ENCODE results near the gene NME9.
A peak's percentile ranks its signal among the peaks of the same experiment; 100 is the strongest.
"Not testable (repeated sequence)": the region's sequence is repeated elsewhere in the genome, so short reads cannot be mapped to it uniquely, and the experiment has no call there.

NME9 gene, protein sequence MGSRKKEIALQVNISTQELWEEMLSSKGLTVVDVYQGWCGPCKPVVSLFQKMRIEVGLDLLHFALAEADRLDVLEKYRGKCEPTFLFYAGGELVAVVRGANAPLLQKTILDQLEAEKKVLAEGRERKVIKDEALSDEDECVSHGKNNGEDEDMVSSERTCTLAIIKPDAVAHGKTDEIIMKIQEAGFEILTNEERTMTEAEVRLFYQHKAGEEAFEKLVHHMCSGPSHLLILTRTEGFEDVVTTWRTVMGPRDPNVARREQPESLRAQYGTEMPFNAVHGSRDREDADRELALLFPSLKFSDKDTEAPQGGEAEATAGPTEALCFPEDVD

DNA sequence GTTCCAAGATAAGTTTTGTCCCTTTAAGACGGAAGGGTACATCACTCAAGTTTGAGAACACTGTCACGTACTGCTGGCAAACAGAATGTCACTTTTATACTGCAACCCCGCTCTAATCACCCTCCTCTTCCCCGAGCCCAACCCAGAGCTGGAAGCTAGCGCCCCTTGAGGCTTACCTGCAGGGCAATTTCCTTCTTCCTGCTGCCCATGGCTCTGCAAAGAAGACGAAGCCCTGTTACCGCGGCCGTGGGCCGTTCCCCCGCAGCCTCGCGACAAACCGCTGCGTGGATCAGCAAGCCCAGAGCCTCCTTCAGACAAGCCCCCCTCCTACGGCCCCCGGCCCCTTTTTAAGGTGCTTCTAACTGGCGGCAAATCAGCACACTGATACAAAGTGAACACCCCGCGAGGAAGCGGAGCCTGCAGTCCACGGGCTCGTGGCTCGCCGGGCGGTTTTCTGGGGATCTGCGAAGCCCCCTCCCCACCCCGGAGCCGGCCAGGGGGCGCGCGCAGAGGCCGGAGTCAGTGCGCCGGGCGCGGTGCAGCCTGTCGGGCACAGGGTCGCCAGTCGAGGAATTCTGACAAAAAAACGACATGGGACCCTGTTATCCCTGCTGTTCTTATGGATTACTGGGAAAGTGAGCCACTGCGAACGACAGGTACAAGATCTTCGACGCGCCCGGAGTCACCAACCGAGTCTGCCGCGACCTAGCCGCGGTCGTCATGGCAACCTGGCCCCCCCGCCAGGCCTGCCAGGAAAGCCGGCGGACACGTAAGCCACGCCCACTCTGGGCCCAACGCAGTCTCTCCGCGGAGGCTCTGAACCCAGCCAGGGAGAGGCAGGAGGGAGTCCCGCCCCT lies at the start of gene NME9:
Gene NME9 (minus strand): TSS at position 725 of the 857 bp plus-strand sequence. CDS start 516 bp downstream, at position 209.
- TF ChIP-seq, protein P1, sequence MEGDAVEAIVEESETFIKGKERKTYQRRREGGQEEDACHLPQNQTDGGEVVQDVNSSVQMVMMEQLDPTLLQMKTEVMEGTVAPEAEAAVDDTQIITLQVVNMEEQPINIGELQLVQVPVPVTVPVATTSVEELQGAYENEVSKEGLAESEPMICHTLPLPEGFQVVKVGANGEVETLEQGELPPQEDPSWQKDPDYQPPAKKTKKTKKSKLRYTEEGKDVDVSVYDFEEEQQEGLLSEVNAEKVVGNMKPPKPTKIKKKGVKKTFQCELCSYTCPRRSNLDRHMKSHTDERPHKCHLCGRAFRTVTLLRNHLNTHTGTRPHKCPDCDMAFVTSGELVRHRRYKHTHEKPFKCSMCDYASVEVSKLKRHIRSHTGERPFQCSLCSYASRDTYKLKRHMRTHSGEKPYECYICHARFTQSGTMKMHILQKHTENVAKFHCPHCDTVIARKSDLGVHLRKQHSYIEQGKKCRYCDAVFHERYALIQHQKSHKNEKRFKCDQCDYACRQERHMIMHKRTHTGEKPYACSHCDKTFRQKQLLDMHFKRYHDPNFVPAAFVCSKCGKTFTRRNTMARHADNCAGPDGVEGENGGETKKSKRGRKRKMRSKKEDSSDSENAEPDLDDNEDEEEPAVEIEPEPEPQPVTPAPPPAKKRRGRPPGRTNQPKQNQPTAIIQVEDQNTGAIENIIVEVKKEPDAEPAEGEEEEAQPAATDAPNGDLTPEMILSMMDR (IDR thresholded peaks at IDR 0.05; ENCODE audit: low read depth, low read length), result peak; percentile 64
- no peak for DNase-seq (ENCODE audit: extremely low read depth, low read depth)

DNA sequence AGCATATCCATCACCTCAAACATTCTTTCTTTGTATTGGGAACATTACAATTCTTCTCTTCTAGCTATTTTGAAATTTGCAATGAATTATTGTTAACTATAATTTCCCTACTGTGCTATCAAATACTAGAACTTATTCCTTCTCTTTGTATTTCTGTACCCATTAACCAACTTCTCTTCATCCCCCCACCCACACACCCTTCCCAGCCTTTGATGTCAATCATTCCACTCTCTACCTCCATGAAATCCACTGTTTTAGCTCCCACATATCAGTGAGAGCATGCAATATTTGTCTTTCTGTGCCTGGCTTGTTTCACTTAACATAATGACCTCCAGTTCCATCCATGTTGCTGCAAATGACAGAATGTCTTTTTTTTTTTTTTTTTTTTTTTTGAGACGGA lies 49.3 kb upstream of the NME9 start:
- DNase-seq (ENCODE audit: extremely low read depth, low read depth), result no peak

DNA sequence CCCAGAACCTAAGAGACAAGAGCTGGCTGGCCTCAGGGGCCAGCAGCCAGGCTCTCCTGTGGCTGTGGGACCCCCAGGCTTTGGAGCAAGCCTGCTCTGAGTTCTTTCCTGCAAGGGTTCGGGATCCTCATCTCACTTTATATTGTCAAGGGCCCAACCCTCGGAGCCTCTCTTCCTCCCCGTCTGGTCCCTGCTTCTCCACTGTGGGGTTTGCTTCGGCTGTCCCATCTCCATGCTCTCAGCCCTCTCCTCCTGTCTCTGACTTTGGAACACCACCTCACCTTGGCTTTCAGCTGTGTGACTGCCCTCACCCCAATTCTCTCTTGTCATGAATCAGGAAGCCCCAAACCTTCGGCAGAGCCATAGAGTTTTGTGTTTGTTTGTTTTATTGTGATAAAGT lies 48.7 kb upstream of the NME9 start:
- TF ChIP-seq, protein P1 (IDR thresholded peaks at IDR 0.05; ENCODE audit: low read depth, low read length), result no peak

More for the DNA sequence above, 49.3 kb upstream of the NME9 start:
- TF ChIP-seq, protein P1 (IDR thresholded peaks at IDR 0.05; ENCODE audit: low read depth, low read length), result no peak

DNA sequence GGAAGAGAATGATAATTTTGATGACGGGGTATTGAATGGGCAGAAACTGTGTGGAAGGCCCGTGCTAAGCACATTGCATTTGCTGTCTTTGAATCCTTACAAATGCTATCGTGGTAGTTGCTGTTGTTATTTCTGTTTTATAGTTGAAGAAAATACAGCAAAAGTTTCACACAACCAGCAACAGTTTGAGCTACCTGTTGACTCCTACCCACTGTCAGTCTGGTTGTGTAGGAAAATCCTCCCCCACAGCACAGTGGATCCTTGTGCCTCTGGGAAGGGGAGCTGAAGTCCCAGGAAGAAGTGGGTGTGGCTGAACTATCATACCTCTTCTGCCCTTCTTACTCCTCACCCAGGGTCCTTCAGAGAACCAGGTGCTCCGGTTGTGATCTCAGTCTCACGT lies 48.2 kb upstream of the NME9 start:
- TF ChIP-seq, protein P1 (IDR thresholded peaks at IDR 0.05; ENCODE audit: low read depth, low read length), result no peak
- DNase-seq (ENCODE audit: extremely low read depth, low read depth), result no peak

More for the DNA sequence above, 48.7 kb upstream of the NME9 start:
- DNase-seq (ENCODE audit: extremely low read depth, low read depth), result no peak

DNA sequence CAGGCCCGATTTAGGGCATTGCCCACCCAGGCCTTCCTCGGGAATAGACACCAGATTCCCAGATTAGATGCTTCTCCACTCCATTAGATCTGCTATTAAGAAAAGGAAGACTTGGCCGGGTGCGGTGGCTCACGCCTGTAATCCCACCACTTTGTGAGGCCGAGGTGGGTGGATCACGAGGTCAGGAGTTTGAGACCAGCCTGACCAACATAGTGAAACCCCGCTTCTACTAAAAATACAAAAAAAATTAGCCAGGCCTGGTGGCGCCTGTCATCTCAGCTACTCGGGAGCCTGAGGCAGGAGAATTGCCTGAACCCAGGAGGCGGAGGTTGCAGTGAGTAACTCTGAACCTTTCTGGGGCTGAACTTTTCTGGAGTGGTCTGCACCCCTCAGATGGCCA lies 47.6 kb upstream of the NME9 start:
- not testable (repeated sequence) for DNase-seq (ENCODE audit: extremely low read depth, low read depth)

DNA sequence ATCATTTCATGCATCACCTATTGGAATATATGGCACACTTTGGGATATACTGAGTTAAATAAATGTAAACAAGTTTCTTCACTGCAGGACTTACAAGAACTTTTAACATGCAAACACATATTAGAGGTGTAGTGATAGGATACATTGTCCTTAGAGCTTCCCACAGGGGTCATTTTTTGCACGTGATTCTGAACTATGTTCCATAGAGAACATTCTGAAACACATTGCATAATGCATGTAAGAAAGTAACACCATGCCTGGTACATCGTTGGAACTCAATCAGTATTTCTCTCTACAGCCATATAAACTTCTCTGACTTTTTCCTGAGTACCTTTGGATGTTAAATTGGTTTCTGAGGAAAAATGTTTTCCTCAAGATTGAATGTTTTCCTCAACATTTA lies 47.0 kb upstream of the NME9 start:
- DNase-seq (ENCODE audit: extremely low read depth, low read depth), result no peak
- TF ChIP-seq, protein P1 (IDR thresholded peaks at IDR 0.05; ENCODE audit: low read depth, low read length), result no peak

DNA sequence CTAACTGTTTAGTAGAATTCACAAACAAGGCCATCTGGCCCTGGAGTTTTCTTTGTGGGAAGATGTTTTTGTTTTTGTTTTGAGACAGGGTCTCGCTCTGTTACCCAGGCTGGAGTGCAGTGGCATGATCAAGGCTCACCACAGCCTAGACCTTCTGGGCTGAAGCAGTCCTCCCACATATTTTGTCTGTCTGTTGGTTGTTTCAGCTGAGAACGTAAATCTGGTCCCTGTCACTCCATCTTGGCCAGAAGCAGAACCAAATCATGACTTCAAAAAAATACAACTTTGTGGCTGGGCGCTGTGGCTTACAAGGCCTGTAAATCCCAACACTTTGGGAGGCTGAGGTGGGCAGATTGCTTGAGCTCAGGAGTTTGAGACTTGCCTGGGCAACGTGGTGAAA lies 45.8 kb upstream of the NME9 start:
- TF ChIP-seq, protein P1 (IDR thresholded peaks at IDR 0.05; ENCODE audit: low read depth, low read length), result no peak
- DNase-seq (ENCODE audit: extremely low read depth, low read depth), result no peak

Data from AG09319 (cell line).